H1 (cell line): ENCODE measurements around the gene CCDC38. TPM values are rescaled to one million over a fixed set of nuclear protein-coding genes. Genes with fewer than 3 reads are reported as not detected.

ENCODE experiments used
- CTCF ChIA-PET: fragments of 300-600 bp; sonication (Branson Sonifier 250); formaldehyde crosslinking; loops from one replicate; lab custom pipeline; 2021; ENCODE audit not compliant: partially characterized antibody; lab: Charles Lee
- POLR2A ChIA-PET: fragments of 300-600 bp; sonication (Branson Sonifier 250); formaldehyde crosslinking; loops from one replicate; lab custom pipeline; 2021; ENCODE audit warnings: inconsistent platforms; ENCODE audit not compliant: partially characterized antibody; lab: Charles Lee
- DNase-seq, 2 experiments: peaks; one replicate each; pipeline versions ENCODE4 v3.0.0 to v3.0.0-alpha.2; 2010 to 2022; ENCODE audit warnings: low spot score in 2 of 2, low read depth in 1 of 2, mixed read lengths in 1 of 2
- FAIRE-seq: peaks from 2 replicates; lab custom pipeline; 2011; peaks lifted over from hg19 to GRCh38; lab: Jason Lieb, UNC
- H2AFZ ChIP-seq: 2 replicates; pipeline ENCODE4 v1.8.1; 2012; ENCODE audit warnings: low read length, inconsistent platforms
- H2AK5ac ChIP-seq: 2 replicates; pipeline ENCODE4 v1.6.1; 2013; ENCODE audit warnings: low read depth, low read length
- H2BK120ac ChIP-seq: replicated peaks from 2 replicates; pipeline ENCODE3; 2013; ENCODE audit warnings: low read depth, low read length, inconsistent platforms
- H2BK12ac ChIP-seq: 2 replicates; pipeline ENCODE4 v1.6.1; 2013; ENCODE audit warnings: low read depth, low read length
- H2BK15ac ChIP-seq: 2 replicates; pipeline ENCODE4 v1.6.1; 2013; ENCODE audit warnings: low read length
- H2BK20ac ChIP-seq: 2 replicates; pipeline ENCODE4 v1.6.1; 2013; ENCODE audit warnings: low read length
- H2BK5ac ChIP-seq: 2 replicates; pipeline ENCODE4 v1.6.1; 2013; ENCODE audit warnings: low read depth, low read length
- H3K14ac ChIP-seq: 2 replicates; pipeline ENCODE4 v1.6.1; 2013; ENCODE audit warnings: inconsistent platforms; ENCODE audit not compliant: insufficient read length
- H3K18ac ChIP-seq: 2 replicates; pipeline ENCODE4 v1.6.1; 2013; ENCODE audit warnings: low read length; ENCODE audit errors: extremely low read depth
- H3K23ac ChIP-seq: 2 replicates; pipeline ENCODE4 v1.6.1; 2013; ENCODE audit warnings: inconsistent platforms; ENCODE audit not compliant: insufficient read length
- H3K23me2 ChIP-seq: 2 replicates; pipeline ENCODE4 v1.6.1; 2013; ENCODE audit warnings: low read depth, low read length
- H3K27ac ChIP-seq: 2 replicates; pipeline ENCODE4 v1.6.1; 2011; ENCODE audit warnings: low read depth, low read length, inconsistent platforms
- H3K27me3 ChIP-seq, 4 experiments: replicated peaks in 1 of 4; 1 replicate in 1 of 4; 2 replicates in 3 of 4; pipeline versions ENCODE4 v1.6.1 to v1.8.1; 2011 to 2013; ENCODE audit warnings: low read length in 3 of 4, mild to moderate bottlenecking in 3 of 4, inconsistent platforms in 2 of 4, mixed read lengths in 2 of 4, moderate library complexity in 1 of 4; ENCODE audit not compliant: control insufficient read depth in 3 of 4, insufficient read depth in 3 of 4; ENCODE audit errors: extremely low read depth in 1 of 4
- H3K36me3 ChIP-seq, 4 experiments: 2 replicates each; pipeline versions ENCODE4 v1.6.1 to v1.8.1; 2011 to 2013; ENCODE audit warnings: mild to moderate bottlenecking in 4 of 4, low read length in 3 of 4, moderate library complexity in 2 of 4, control low read depth in 1 of 4, inconsistent platforms in 1 of 4; ENCODE audit not compliant: insufficient read depth in 4 of 4, control insufficient read depth in 2 of 4
- H3K4ac ChIP-seq: replicated peaks from 2 replicates; pipeline ENCODE3; 2013; ENCODE audit warnings: low read length, low read depth, mixed read lengths, inconsistent platforms; ENCODE audit not compliant: insufficient read length
- H3K4me1 ChIP-seq, 4 experiments: replicated peaks in 1 of 4; 1 replicate in 1 of 4; 2 replicates in 3 of 4; pipeline versions ENCODE4 v1.6.1 to v1.8.1; 2011 to 2013; ENCODE audit warnings: low read length in 3 of 4, inconsistent platforms in 2 of 4, mixed read lengths in 1 of 4; ENCODE audit not compliant: insufficient read depth in 4 of 4, control insufficient read depth in 3 of 4
- H3K4me2 ChIP-seq, 2 experiments: 2 replicates each; pipeline versions ENCODE4 v1.6.1 to v1.8.1; 2011 to 2013; ENCODE audit warnings: low read depth in 2 of 2, low read length in 2 of 2, control low read depth in 1 of 2, inconsistent platforms in 1 of 2, mild to moderate bottlenecking in 1 of 2; ENCODE audit not compliant: insufficient read depth in 1 of 2
- H3K4me3 ChIP-seq, 4 experiments: fragments of 200-600, 300-600 bp in 1 of 4; sonication (generic), shearing (Covaris generic), sonication (Bioruptor Twin) in 1 of 4; 2 replicates each; pipeline versions ENCODE4 v1.5.1 to v1.8.1; 2011 to 2016; ENCODE audit warnings: low read length in 4 of 4, low read depth in 3 of 4, control low read depth in 2 of 4, inconsistent platforms in 2 of 4, mild to moderate bottlenecking in 2 of 4, mixed read lengths in 1 of 4, moderate library complexity in 1 of 4; ENCODE audit not compliant: insufficient read depth in 2 of 4; ENCODE audit errors: extremely low read depth in 1 of 4
- H3K56ac ChIP-seq: replicated peaks from 2 replicates; pipeline ENCODE3; 2013; ENCODE audit warnings: low read depth, mild to moderate bottlenecking, mixed read lengths, low read length, inconsistent platforms; ENCODE audit not compliant: insufficient read length
- H3K79me1 ChIP-seq: 2 replicates; pipeline ENCODE4 v1.6.1; 2013; ENCODE audit warnings: low read depth, low read length, control low read depth
- H3K79me2 ChIP-seq, 2 experiments: 2 replicates each; pipeline versions ENCODE4 v1.6.1 to v1.8.1; 2012 to 2013; ENCODE audit warnings: low read length in 2 of 2, mild to moderate bottlenecking in 2 of 2, inconsistent platforms in 1 of 2; ENCODE audit not compliant: insufficient read depth in 2 of 2, control insufficient read depth in 1 of 2
- H3K9ac ChIP-seq, 4 experiments: replicated peaks in 1 of 4; 1 replicate in 1 of 4; 2 replicates in 3 of 4; pipeline versions ENCODE4 v1.6.1 to v1.8.1; 2011 to 2013; ENCODE audit warnings: low read depth in 3 of 4, low read length in 3 of 4, control low read depth in 2 of 4, mild to moderate bottlenecking in 2 of 4, moderate library complexity in 2 of 4, inconsistent platforms in 1 of 4; ENCODE audit errors: extremely low read depth in 1 of 4
- H3K9me3 ChIP-seq, 2 experiments: 2 replicates each; pipeline versions ENCODE4 v1.6.1 to v1.8.1; 2012 to 2013; ENCODE audit warnings: mild to moderate bottlenecking in 2 of 2, moderate library complexity in 2 of 2, control low read depth in 1 of 2, inconsistent platforms in 1 of 2, low read depth in 1 of 2, low read length in 1 of 2, mixed read lengths in 1 of 2; ENCODE audit not compliant: insufficient read depth in 2 of 2
- H4K20me1 ChIP-seq, 2 experiments: replicated peaks in 1 of 2; 2 replicates each; pipeline versions ENCODE3 to v1.8.1; 2011 to 2013; ENCODE audit warnings: inconsistent platforms in 2 of 2, low read length in 2 of 2, mild to moderate bottlenecking in 1 of 2; ENCODE audit not compliant: insufficient read depth in 2 of 2, control insufficient read depth in 1 of 2
- H4K5ac ChIP-seq: 2 replicates; pipeline ENCODE4 v1.6.1; 2013; ENCODE audit warnings: low read length, low read depth, mixed read lengths, inconsistent platforms; ENCODE audit not compliant: insufficient read length
- H4K8ac ChIP-seq: 2 replicates; pipeline ENCODE4 v1.8.0; 2013; ENCODE audit warnings: mild to moderate bottlenecking, moderate library complexity, low read length, inconsistent platforms; ENCODE audit not compliant: insufficient read depth; ENCODE audit errors: extremely low read depth
- H4K91ac ChIP-seq: replicated peaks from 2 replicates; pipeline ENCODE3; 2013; ENCODE audit warnings: low read length, mixed read lengths, inconsistent platforms; ENCODE audit not compliant: insufficient read length
- BCL11A ChIP-seq, 2 experiments: IDR thresholded peaks; one replicate each; pipeline ENCODE4 v1.6.1; 2011; ENCODE audit warnings: low read depth in 2 of 2, low read length in 2 of 2, mild to moderate bottlenecking in 2 of 2
- GTF2F1 ChIP-seq: IDR thresholded peaks from 2 replicates; pipeline ENCODE4 v1.6.1; 2012; ENCODE audit warnings: low read depth, low read length, improper control_type of control experiment, borderline replicate concordance
- JUN ChIP-seq: IDR thresholded peaks from 2 replicates; pipeline ENCODE4 v1.6.1; 2011; ENCODE audit warnings: low read depth, mild to moderate bottlenecking, improper control_type of control experiment, low read length
- MAFK ChIP-seq: IDR thresholded peaks from 2 replicates; pipeline ENCODE4 v1.6.1; 2012; ENCODE audit warnings: low read depth, mild to moderate bottlenecking, improper control_type of control experiment, low read length
- PHF8 ChIP-seq: fragments of 200-600 bp; sonication (generic); conservative IDR thresholded peaks from 2 replicates; pipeline ENCODE4 v1.7.1; 2012; ENCODE audit warnings: low read depth, mild to moderate bottlenecking, inconsistent platforms, low read length, moderate library complexity
- SIN3A ChIP-seq, 2 experiments: IDR thresholded peaks in 1 of 2; conservative IDR thresholded peaks in 1 of 2; 2 replicates each; pipeline ENCODE4 v1.6.1; 2011 to 2012; ENCODE audit warnings: low read length in 2 of 2, improper control_type of control experiment in 1 of 2, low read depth in 1 of 2, mild to moderate bottlenecking in 1 of 2
- SIX5 ChIP-seq: IDR thresholded peaks from 2 replicates; pipeline ENCODE4 v1.6.1; 2011; ENCODE audit warnings: mild to moderate bottlenecking, low read depth, low read length
- SRF ChIP-seq: IDR thresholded peaks from 2 replicates; pipeline ENCODE4 v1.6.1; 2011; ENCODE audit warnings: mild to moderate bottlenecking, low read depth, low read length, moderate library complexity
- ZNF274 ChIP-seq: IDR thresholded peaks from 2 replicates; pipeline ENCODE4 v1.7.0; 2012; ENCODE audit warnings: low read length, borderline replicate concordance; ENCODE audit errors: extremely low read depth
- WGBS, 2 experiments: shearing (Covaris generic) in 1 of 2; methylation state at CpG; one replicate each; pipeline versions ENCODE4 v1.1.6 to v1.1.7; 2013 to 2015; ENCODE audit warnings: low lambda C conversion rate in 2 of 2, mixed read lengths in 2 of 2, inconsistent platforms in 1 of 2, low coverage in 1 of 2, missing lambda C conversion rate in 1 of 2; ENCODE audit not compliant: insufficient replicate concordance in 2 of 2, insufficient coverage in 1 of 2, insufficient read length in 1 of 2; ENCODE audit errors: extremely low coverage in 1 of 2, missing lambda C conversion rate in 1 of 2; 5-methylcytosine and 5-hydroxymethylcytosine counted together
- polyA plus RNA-seq, 7 experiments: library from polyadenylated mRNA; depleted of rRNA in 3 of 7; stranded (reverse) in 5 of 7; unstranded in 2 of 7; fragments of >200 nt in 5 of 7; fragments of 200-250 nt in 2 of 7; gene quantifications; 1 replicate in 5 of 7; 2 replicates in 1 of 7; 4 replicates in 1 of 7; pipeline versions ENCODE4 v1.2.1 to v1.2.3, GENCODE V29; 2011 to 2013; ENCODE audit warnings: missing spikeins in 2 of 7, mixed read lengths in 2 of 7
- total RNA-seq: library from RNA; stranded (reverse); fragmentation: NEBNext Ultra II Directional; extraction: Animal tissue kit (Norgen Biotek cat#: 25700); gene quantifications from 2 replicates; pipeline ENCODE4 v1.2.1, GENCODE V29; 2021
- TF ChIP-seq, protein P1 (sequence below): IDR thresholded peaks from 2 replicates; pipeline ENCODE4 v1.6.1; 2011; ENCODE audit warnings: low read depth, mild to moderate bottlenecking, low read length; ENCODE audit not compliant: insufficient read depth
- TF ChIP-seq, protein P2 (sequence below): IDR thresholded peaks from 2 replicates; pipeline ENCODE4 v1.6.1; 2012; ENCODE audit warnings: inconsistent platforms

Gene CCDC38
- total and polyA plus RNA-seq, 2 of the 8 experiments (the other 6 are each of a cell fraction or from before 2014, with no cell fraction given): not detected

DNA sequence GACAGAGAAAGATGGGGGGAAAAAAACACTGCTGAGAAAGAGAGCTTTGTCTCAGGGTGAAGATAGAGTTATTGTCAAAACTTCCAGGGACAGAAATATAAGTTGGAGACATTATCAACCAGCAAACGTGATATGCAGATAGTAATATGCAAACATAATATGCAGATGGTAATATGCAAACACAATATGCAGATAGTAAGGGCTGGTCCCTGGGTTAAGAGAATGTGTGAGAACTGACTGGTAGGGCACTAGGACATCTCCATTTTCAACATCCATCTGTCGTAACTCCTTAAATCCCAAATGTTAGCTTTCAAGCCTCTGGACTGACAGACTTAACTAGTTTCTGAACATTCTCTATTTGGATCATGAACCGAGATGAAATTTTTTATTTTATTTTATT is 51.5 kb downstream of the CCDC38 start:
- Histone ChIP-seq H2BK15ac (no peak overlapping the region), H3K79me2 (no peaks in the 10 kb centered on the region), H3K23ac (no peak overlapping the region), H3K27me3 (no peaks in the 10 kb centered on the region; a peak in 1 of 7 replicates), H4K20me1 (no peaks in the 10 kb centered on the region), H3K14ac (no peak overlapping the region), H4K91ac (no peak overlapping the region), H2BK5ac (no peak overlapping the region), H3K23me2 (no peaks in the 10 kb centered on the region), H3K56ac (no peak overlapping the region), H2BK120ac (no peak overlapping the region), H3K4me2 (no peak overlapping the region), H2BK12ac (no peak overlapping the region), H4K8ac (no peak overlapping the region), H3K36me3 (no peaks in the 10 kb centered on the region), H2AFZ (no peak overlapping the region), H3K79me1 (no peaks in the 10 kb centered on the region), H3K4me3 (no peak overlapping the region), H3K9me3 (no peaks in the 10 kb centered on the region), H3K18ac (no peak overlapping the region), H3K4me1 (no peaks in the 10 kb centered on the region), H3K27ac (no peak overlapping the region), H2AK5ac (no peak overlapping the region), H3K9ac (no peak overlapping the region), H3K4ac (no peak overlapping the region), H4K5ac (no peak overlapping the region), H2BK20ac (no peak overlapping the region)
- TF ChIP-seq, protein P1, sequence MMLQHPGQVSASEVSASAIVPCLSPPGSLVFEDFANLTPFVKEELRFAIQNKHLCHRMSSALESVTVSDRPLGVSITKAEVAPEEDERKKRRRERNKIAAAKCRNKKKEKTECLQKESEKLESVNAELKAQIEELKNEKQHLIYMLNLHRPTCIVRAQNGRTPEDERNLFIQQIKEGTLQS: no peak
- TF ChIP-seq BCL11A (IDR thresholded peaks at IDR 0.05; ENCODE audit: low read depth in 2 of 2, low read length in 2 of 2): no peak
- TF ChIP-seq ZNF274: no peak
- TF ChIP-seq MAFK: no peak
- TF ChIP-seq GTF2F1: no peak
- no peak for TF ChIP-seq SRF
- TF ChIP-seq JUN: no peak
- TF ChIP-seq, protein P2, sequence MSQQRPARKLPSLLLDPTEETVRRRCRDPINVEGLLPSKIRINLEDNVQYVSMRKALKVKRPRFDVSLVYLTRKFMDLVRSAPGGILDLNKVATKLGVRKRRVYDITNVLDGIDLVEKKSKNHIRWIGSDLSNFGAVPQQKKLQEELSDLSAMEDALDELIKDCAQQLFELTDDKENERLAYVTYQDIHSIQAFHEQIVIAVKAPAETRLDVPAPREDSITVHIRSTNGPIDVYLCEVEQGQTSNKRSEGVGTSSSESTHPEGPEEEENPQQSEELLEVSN: no peak
- TF ChIP-seq SIX5: no peak
- no peak for TF ChIP-seq SIN3A (conservative IDR thresholded peaks at IDR 0.05 in 1 of 2, IDR thresholded peaks at IDR 0.05 in 1 of 2; ENCODE audit: low read depth in 1 of 2, low read length in 2 of 2)
- TF ChIP-seq PHF8: no peak
- 92% methylated on average over 3 of the region's 3 CpGs; no CpG with 5 or more reads in 1 of the 2 experiments for WGBS, 2 experiments
- DNase-seq (no peak), FAIRE-seq (no peak)
- ChIA-PET POLR2A (interaction anchor here (1.4 kb wide), 1 partner anchor 21 kb away, joined by 3 read pairs; no protein-coding TSS in a partner anchor), CTCF (interaction anchor here (0.7 to 1.6 kb wide), 4 partner anchors 20 to 532 kb away, joined by 3 to 4 read pairs (median 3); no protein-coding TSS in a partner anchor)
